DOHH2 (cell line): ENCODE data around the gene FSD1.
"Not testable (repeated sequence)": the region's sequence is repeated elsewhere in the genome, so short reads cannot be mapped to it uniquely, and the experiment has no call there.

Source experiments
- H3F3A ChIP-seq: fragments of 200-600 bp; sonication (generic), shearing (Covaris generic); 2 replicates; pipeline ENCODE4 v1.6.0; 2016; ENCODE audit warnings: antibody characterized with exemption, mild to moderate bottlenecking; ENCODE audit not compliant: control insufficient read depth, insufficient read depth
- H3K27ac ChIP-seq: fragments of 200-600 bp; sonication (generic); 2 replicates; pipeline ENCODE4 v1.5.1; 2014; ENCODE audit warnings: low read depth, mild to moderate bottlenecking, low read length, moderate library complexity
- H3K27me3 ChIP-seq: fragments of 200-600 bp; sonication (generic); 2 replicates; pipeline ENCODE4 v1.6.1; 2014; ENCODE audit warnings: mild to moderate bottlenecking, low read length, mixed read lengths; ENCODE audit not compliant: control insufficient read depth
- H3K36me3 ChIP-seq: fragments of 200-600 bp; sonication (generic); 2 replicates; pipeline ENCODE4 v1.6.1; 2014; ENCODE audit warnings: mild to moderate bottlenecking, low read length, moderate library complexity, mixed read lengths; ENCODE audit not compliant: control insufficient read depth
- H3K4me1 ChIP-seq: fragments of 200-600 bp; sonication (generic); 2 replicates; pipeline ENCODE4 v1.6.1; 2014; ENCODE audit warnings: mild to moderate bottlenecking, low read length, mixed read lengths; ENCODE audit not compliant: control insufficient read depth
- H3K4me2 ChIP-seq: fragments of 200-600 bp; sonication (generic); 2 replicates; pipeline ENCODE4 v1.6.0; 2014; ENCODE audit warnings: mild to moderate bottlenecking, low read length, moderate library complexity
- H3K4me3 ChIP-seq: fragments of 200-600 bp; sonication (generic); 2 replicates; pipeline ENCODE4 v1.5.1; 2014; ENCODE audit warnings: mild to moderate bottlenecking, low read length, mixed read lengths
- H3K79me2 ChIP-seq: fragments of 200-600 bp; sonication (generic); 2 replicates; pipeline ENCODE4 v1.6.1; 2014; ENCODE audit warnings: mild to moderate bottlenecking, low read length, mixed read lengths; ENCODE audit not compliant: control insufficient read depth
- H3K9me2 ChIP-seq: fragments of 200-600 bp; sonication (generic); replicated peaks from 2 replicates; pipeline ENCODE4 v1.6.1; 2014; ENCODE audit warnings: mild to moderate bottlenecking, low read length, mixed read lengths; ENCODE audit not compliant: control insufficient read depth
- H3K9me3 ChIP-seq: fragments of 200-600 bp; sonication (generic); 2 replicates; pipeline ENCODE4 v1.6.1; 2014; ENCODE audit warnings: antibody characterized with exemption, low read length, mixed read lengths; ENCODE audit not compliant: control insufficient read depth, insufficient read depth
- H4K20me1 ChIP-seq: fragments of 200-600 bp; sonication (generic); 2 replicates; pipeline ENCODE4 v1.6.0; 2014; ENCODE audit warnings: low read depth, mild to moderate bottlenecking, antibody characterized with exemption, low read length, moderate library complexity; ENCODE audit not compliant: control insufficient read depth, insufficient read depth
- CTCF ChIP-seq: fragments of 200-600 bp; sonication (generic); IDR thresholded peaks from one replicate; pipeline ENCODE4 v1.5.1; 2014; ENCODE audit warnings: antibody characterized with exemption, mild to moderate bottlenecking, low read depth, low read length; ENCODE audit not compliant: poor library complexity, severe bottlenecking
- EZH2phosphoT487 ChIP-seq: fragments of 200-600 bp; sonication (generic); IDR thresholded peaks from 2 replicates; pipeline ENCODE4 v1.6.1; 2017; ENCODE audit warnings: borderline replicate concordance, mild to moderate bottlenecking, antibody characterized with exemption, low read length, moderate library complexity, mixed read lengths

The FSD1 gene

GRCh38 chr19:4327252-4327876 lies 23.0 kb downstream of the FSD1 start:
- H3K4me3 ChIP-seq = no peak overlapping the region
- no peak overlapping the region for H3K4me2 ChIP-seq

GRCh38 chr19:4327877-4328242 lies 23.5 kb downstream of the FSD1 start:
- Histone ChIP-seq H3K4me2 (no peak overlapping the region), H3K9me2 (no peaks in the 10 kb centered on the region), H4K20me1 (no peaks in the 10 kb centered on the region), H3K9me3 (no peaks in the 10 kb centered on the region), H3K79me2 (no peaks in the 10 kb centered on the region), H3K36me3 (no peaks in the 10 kb centered on the region), H3K4me3 (no peak overlapping the region), H3K4me1 (no peaks in the 10 kb centered on the region), H3F3A (no peaks in the 10 kb centered on the region), H3K27ac (no peak overlapping the region), H3K27me3 (no peaks in the 10 kb centered on the region)
- TF ChIP-seq CTCF = no peak
- no peak for TF ChIP-seq EZH2phosphoT487

More at GRCh38 chr19:4327252-4327876, 23.0 kb downstream of the FSD1 start:
- TF ChIP-seq CTCF (no peak), EZH2phosphoT487 (no peak)
- no peaks in the 10 kb centered on the region for H3K36me3 ChIP-seq
- no peaks in the 10 kb centered on the region for H3K9me2 ChIP-seq
- H3K79me2 ChIP-seq = no peaks in the 10 kb centered on the region
- no peaks in the 10 kb centered on the region for H3K9me3 ChIP-seq
- no peaks in the 10 kb centered on the region for H3K27me3 ChIP-seq
- no peaks in the 10 kb centered on the region for H3K4me1 ChIP-seq
- H3K27ac ChIP-seq = no peak overlapping the region
- H3F3A ChIP-seq = no peaks in the 10 kb centered on the region
- H4K20me1 ChIP-seq = no peaks in the 10 kb centered on the region

GRCh38 chr19:4328243-4328990 lies 24.0 kb downstream of the FSD1 start:
- Histone ChIP-seq H3K4me3 (no peak overlapping the region), H3F3A (no peaks in the 10 kb centered on the region), H3K27ac (no peak overlapping the region), H3K4me1 (no peaks in the 10 kb centered on the region), H3K9me3 (no peaks in the 10 kb centered on the region), H4K20me1 (no peaks in the 10 kb centered on the region), H3K36me3 (no peaks in the 10 kb centered on the region), H3K4me2 (no peak overlapping the region), H3K9me2 (no peaks in the 10 kb centered on the region), H3K27me3 (no peaks in the 10 kb centered on the region), H3K79me2 (no peaks in the 10 kb centered on the region)
- no peak for TF ChIP-seq EZH2phosphoT487
- no peak for TF ChIP-seq CTCF

- H3K4me3 ChIP-seq, H3K9me3 ChIP-seq, H3K4me1 ChIP-seq, H3K79me2 ChIP-seq, H4K20me1 ChIP-seq, H3K27ac ChIP-seq, H3K36me3 ChIP-seq, H3F3A ChIP-seq, H3K9me2 ChIP-seq, H3K4me2 ChIP-seq, H3K27me3 ChIP-seq: not testable (repeated sequence)
These were observed 24.7 kb downstream of the FSD1 start for GRCh38 chr19:4328991-4329681.
